Esophagus squamous epithelium (tissue), 5 donors: ENCODE data around the gene CREB3L2. TPM values are rescaled to one million over a fixed set of nuclear protein-coding genes. Genes with fewer than 3 reads are reported as not detected.
A peak's percentile ranks its signal among the peaks of the same experiment; 100 is the strongest.

Experiments
- DNase-seq: peaks from one replicate; lab custom pipeline; 2025; lab: John Stamatoyannopoulos, UW
- H3K27ac ChIP-seq, 4 donors: fragments of 200-600 bp; sonication (generic); one replicate each; pipeline ENCODE4 v1.5.1; 2016 to 2019; ENCODE audit warnings: mild to moderate bottlenecking in 1 of 4
- H3K27me3 ChIP-seq, 4 donors: fragments of 200-600 bp; sonication (generic); 1 replicate in 3 of 4; 2 replicates in 1 of 4; pipeline versions ENCODE4 v1.5.1 to v1.6.0; 2017 to 2021; ENCODE audit warnings: antibody characterized with exemption in 1 of 4
- H3K36me3 ChIP-seq, 3 donors: fragments of 200-600 bp; sonication (generic); one replicate each; pipeline ENCODE4 v1.5.1; 2016 to 2019
- H3K4me1 ChIP-seq, 3 donors: fragments of 200-600 bp; sonication (generic); one replicate each; pipeline ENCODE4 v1.5.1; 2017 to 2019
- H3K4me3 ChIP-seq, 4 donors: fragments of 200-600 bp; sonication (generic); 1 replicate in 3 of 4; 2 replicates in 1 of 4; pipeline ENCODE4 v1.5.1; 2016 to 2019; ENCODE audit warnings: mild to moderate bottlenecking in 2 of 4, moderate library complexity in 1 of 4
- H3K9me3 ChIP-seq, 3 donors: fragments of 200-600 bp; sonication (generic); one replicate each; pipeline ENCODE4 v1.5.1; 2016 to 2019
- CTCF ChIP-seq, 6 experiments: fragments of 450-650 bp in 4 of 6; fragments of 200-600 bp in 2 of 6; sonication (generic) in 2 of 6; IDR thresholded peaks; one replicate each; pipeline ENCODE4 v1.5.1; 2016 to 2019; ENCODE audit warnings: antibody characterized with exemption in 6 of 6, mild to moderate bottlenecking in 4 of 6, moderate library complexity in 4 of 6
- POLR2A ChIP-seq, 4 donors: fragments of 450-650 bp; IDR thresholded peaks; one replicate each; pipeline ENCODE4 v1.6.1; 2017; ENCODE audit warnings: antibody characterized with exemption in 4 of 4, mild to moderate bottlenecking in 4 of 4, moderate library complexity in 3 of 4
- WGBS, 2 donors: methylation state at CpG; one replicate each; pipeline ENCODE4 v1.1.5; 2018; 5-methylcytosine and 5-hydroxymethylcytosine counted together
- intact Hi-C: fragments of 100-400 bp; cut with DNase I; formaldehyde crosslinking; loops from one replicate; pipeline ENCODE4 v1.15.0; 2022
- total RNA-seq, 4 donors: library from RNA; depleted of rRNA; stranded (reverse); fragments of >200 nt; gene quantifications; one replicate each; pipeline ENCODE4 v1.1.0, GENCODE V29; 2016
- donor health status: DM: yes; HTN: yes; CAD: no.

CREB3L2 gene
- total RNA-seq, 4 donors from 2014 or later, result 14.9 to 21.9 (median 17.3) TPM

GRCh38 chr7:137954614-137955013 lies 47.3 kb downstream of the CREB3L2 start:
- DNase-seq, result no peak
- no peaks in the 10 kb centered on the region for H3K9me3 ChIP-seq
- no peak overlapping the region for H3K4me3 ChIP-seq
- H3K27me3 ChIP-seq, result no peaks in the 10 kb centered on the region
- peaks cover 14 to 89% (median 37%) of the 10 kb centered on the region in 3 donors for H3K4me1 ChIP-seq
- 50 to 53% methylated on average over 2 of the region's 2 CpGs for WGBS, 2 donors
- H3K27ac ChIP-seq, result peak overlapping the region; percentile 60 to 83 (median 80)
- H3K36me3 ChIP-seq, result peaks cover 0 to 7% (median 0%) of the 10 kb centered on the region in 3 donors
- TF ChIP-seq POLR2A (IDR thresholded peaks at IDR 0.05), result no peak
- TF ChIP-seq CTCF (IDR thresholded peaks at IDR 0.05), result no peak
- intact Hi-C loops, result no loop called here

- Histone ChIP-seq H3K4me1 (peaks cover 14 to 85% (median 34%) of the 10 kb centered on the region in 3 donors), H3K27me3 (no peaks in the 10 kb centered on the region), H3K36me3 (peaks cover 0 to 7% (median 0%) of the 10 kb centered on the region in 3 donors), H3K27ac (peak overlapping the region; percentile 60 to 83 (median 80)), H3K4me3 (peak overlapping the region in 1 of 4 donors; percentile 3), H3K9me3 (no peaks in the 10 kb centered on the region)
- WGBS, 2 donors, result 34 to 38% methylated on average over 6 of the region's 6 CpGs
- TF ChIP-seq POLR2A (IDR thresholded peaks at IDR 0.05) (no peak), CTCF (IDR thresholded peaks at IDR 0.05) (no peak)
- no peak for DNase-seq
- intact Hi-C loops, result no loop called here
Observed at GRCh38 chr7:137953665-137954470, 48.0 kb downstream of the CREB3L2 start.

- intact Hi-C loops, result no loop called here
- Histone ChIP-seq H3K9me3 (no peaks in the 10 kb centered on the region), H3K36me3 (peaks cover 0 to 5% (median 0%) of the 10 kb centered on the region in 3 donors), H3K27me3 (no peaks in the 10 kb centered on the region), H3K4me3 (peak overlapping the region in 1 of 4 donors; percentile 3), H3K4me1 (peaks cover 14 to 78% (median 34%) of the 10 kb centered on the region in 3 donors), H3K27ac (peak overlapping the region; percentile 60 to 83 (median 80))
- 58 to 61% methylated on average over 8 of the region's 8 CpGs for WGBS, 2 donors
- DNase-seq, result no peak
- TF ChIP-seq CTCF (IDR thresholded peaks at IDR 0.05) (no peak), POLR2A (IDR thresholded peaks at IDR 0.05) (no peak)
Observed at GRCh38 chr7:137953043-137953664, 48.7 kb downstream of the CREB3L2 start.

GRCh38 chr7:137952426-137952805 lies 49.5 kb downstream of the CREB3L2 start:
- Histone ChIP-seq H3K9me3 (no peaks in the 10 kb centered on the region), H3K27ac (peak overlapping the region; percentile 60 to 83 (median 80)), H3K4me3 (no peak overlapping the region), H3K4me1 (peaks cover 14 to 75% (median 34%) of the 10 kb centered on the region in 3 donors), H3K27me3 (no peaks in the 10 kb centered on the region), H3K36me3 (no peaks in the 10 kb centered on the region)
- DNase-seq, result no peak
- TF ChIP-seq POLR2A (IDR thresholded peaks at IDR 0.05) (no peak), CTCF (IDR thresholded peaks at IDR 0.05) (no peak)
- 77 to 94% methylated on average over 2 of the region's 2 CpGs for WGBS, 2 donors
- intact Hi-C loops, result no loop called here
